RWPE2 (cell line): ENCODE data around the gene GRIPAP1.

Source experiments
- ATAC-seq: fragments of 200-7000 bp; cut with Tn5 transposase; 3 replicates; pipeline ENCODE4 v1.9.1; 2021; ENCODE audit warnings: low read depth
- DNase-seq: peaks from one replicate; pipeline ENCODE4 v3.0.0-alpha.2; 2020; ENCODE audit warnings: low spot score
- H3K27ac ChIP-seq: fragments of 450-650 bp; 2 replicates; pipeline ENCODE4 v1.5.1; 2017; ENCODE audit warnings: mild to moderate bottlenecking; ENCODE audit not compliant: poor library complexity, severe bottlenecking
- H3K27me3 ChIP-seq: fragments of 250-450 bp; sonication (Bioruptor Pico); 2 replicates; pipeline ENCODE4 v1.5.1; 2021; ENCODE audit warnings: mild to moderate bottlenecking, moderate library complexity; ENCODE audit not compliant: insufficient read depth, poor library complexity, severe bottlenecking
- H3K36me3 ChIP-seq: fragments of 250-450 bp; sonication (Bioruptor Pico); 2 replicates; pipeline ENCODE4 v1.5.1; 2020; ENCODE audit warnings: low read depth, mild to moderate bottlenecking, moderate library complexity
- H3K4me1 ChIP-seq: fragments of 250-450 bp; sonication (Bioruptor Pico); 2 replicates; pipeline ENCODE4 v1.5.1; 2021; ENCODE audit warnings: mild to moderate bottlenecking, moderate library complexity; ENCODE audit not compliant: insufficient read depth, poor library complexity, severe bottlenecking
- H3K4me3 ChIP-seq: fragments of 250-450 bp; sonication (Bioruptor Pico); 2 replicates; pipeline ENCODE4 v1.5.1; 2021; ENCODE audit warnings: mild to moderate bottlenecking, moderate library complexity; ENCODE audit not compliant: severe bottlenecking
- H3K9me3 ChIP-seq: fragments of 250-450 bp; sonication (Bioruptor Pico); 2 replicates; pipeline ENCODE4 v1.5.1; 2021; ENCODE audit warnings: mild to moderate bottlenecking, moderate library complexity; ENCODE audit not compliant: severe bottlenecking
- CTCF ChIP-seq: fragments of 450-650 bp; IDR thresholded peaks from one replicate; pipeline ENCODE4 v1.5.1; 2017; ENCODE audit warnings: mild to moderate bottlenecking, moderate library complexity; ENCODE audit not compliant: poor library complexity, severe bottlenecking

GRIPAP1 gene

GRCh38 chrX:49041744-49042580 is 39.9 kb upstream of the GRIPAP1 start:
- no peak for DNase-seq
- H3K27me3 ChIP-seq, result no peaks in the 10 kb centered on the region
- H3K27ac ChIP-seq, result peak overlapping the region; percentile 90
- peak overlapping the region; percentile 70 for H3K4me3 ChIP-seq
- H3K9me3 ChIP-seq, result no peaks in the 10 kb centered on the region
- TF ChIP-seq CTCF, result no peak
- ATAC-seq, result peak; percentile 9; the same call in 2 of the 3 replicates
- H3K36me3 ChIP-seq, result peaks cover 33% of the 10 kb centered on the region
- H3K4me1 ChIP-seq, result peaks cover 10% of the 10 kb centered on the region

GRCh38 chrX:49040376-49040955 is 38.4 kb upstream of the GRIPAP1 start:
- TF ChIP-seq CTCF, result no peak
- Histone ChIP-seq H3K4me3 (peak overlapping the region; percentile 70), H3K4me1 (peaks cover 10% of the 10 kb centered on the region), H3K9me3 (no peaks in the 10 kb centered on the region), H3K27ac (peak overlapping the region; percentile 90), H3K36me3 (peaks cover 46% of the 10 kb centered on the region), H3K27me3 (no peaks in the 10 kb centered on the region)
- DNase-seq (no peak), ATAC-seq (no peak)

GRCh38 chrX:49039598-49040375 is 37.7 kb upstream of the GRIPAP1 start:
- DNase-seq (peak; percentile 86), ATAC-seq (peak; percentile 58)
- Histone ChIP-seq H3K4me1 (peaks cover 10% of the 10 kb centered on the region), H3K4me3 (peak overlapping the region; percentile 70), H3K9me3 (no peaks in the 10 kb centered on the region), H3K27ac (peak overlapping the region; percentile 90), H3K27me3 (no peaks in the 10 kb centered on the region), H3K36me3 (peaks cover 47% of the 10 kb centered on the region)
- peak; percentile 23 for TF ChIP-seq CTCF

GRCh38 chrX:49037883-49038475 is 35.9 kb upstream of the GRIPAP1 start:
- no peaks in the 10 kb centered on the region for H3K9me3 ChIP-seq
- no peaks in the 10 kb centered on the region for H3K27me3 ChIP-seq
- DNase-seq, result no peak
- peaks cover 64% of the 10 kb centered on the region for H3K36me3 ChIP-seq
- no peak overlapping the region for H3K4me3 ChIP-seq
- peaks cover 10% of the 10 kb centered on the region for H3K4me1 ChIP-seq
- no peak for ATAC-seq
- TF ChIP-seq CTCF, result no peak
- H3K27ac ChIP-seq, result peak overlapping the region; percentile 90
